Upper lobe of left lung (tissue), 4 donors: ENCODE results near the gene ARHGAP21.

ENCODE experiments used
- CTCF ChIP-seq, 6 experiments: fragments of 450-650 bp in 4 of 6; fragments of 200-600 bp in 2 of 6; sonication (generic) in 2 of 6; IDR thresholded peaks; one replicate each; pipeline ENCODE4 v1.5.1; 2016 to 2019; ENCODE audit warnings: antibody characterized with exemption in 6 of 6
- EP300 ChIP-seq, 4 donors: sonication (generic); formaldehyde crosslinking; IDR thresholded peaks; one replicate each; pipeline ENCODE4 v1.5.1; 2017; ENCODE audit warnings: antibody characterized with exemption in 4 of 4, control low read depth in 2 of 4
- POLR2A ChIP-seq, 4 donors: fragments of 450-650 bp; IDR thresholded peaks; one replicate each; pipeline ENCODE4 v1.5.1; 2016 to 2017; ENCODE audit warnings: antibody characterized with exemption in 4 of 4, mild to moderate bottlenecking in 2 of 4
- POLR2AphosphoS5 ChIP-seq, 2 donors: sonication (generic); formaldehyde crosslinking; IDR thresholded peaks; one replicate each; pipeline ENCODE4 v1.5.1; 2017; ENCODE audit warnings: antibody characterized with exemption in 2 of 2

DNA sequence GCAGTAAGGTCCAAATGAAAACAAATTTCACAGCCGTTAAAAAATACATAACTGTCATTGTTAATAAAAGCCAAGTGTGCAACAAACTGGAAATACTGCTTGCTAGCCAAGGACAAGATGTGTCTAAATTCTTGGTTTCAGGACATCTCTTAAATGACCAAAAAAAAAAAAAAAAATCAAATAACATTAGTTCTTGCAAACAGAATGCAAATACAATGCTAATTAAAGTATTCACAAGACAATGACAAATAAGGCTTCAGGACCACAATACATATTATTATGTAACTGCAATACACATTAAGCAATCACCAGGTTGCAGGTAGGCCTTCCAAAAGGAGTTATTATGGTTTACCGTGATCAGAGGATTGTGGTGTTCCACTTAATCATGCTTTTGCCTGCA, 3.6 kb downstream of the ARHGAP21 start:
- TF ChIP-seq POLR2A (IDR thresholded peaks at IDR 0.05) (no peak), CTCF (IDR thresholded peaks at IDR 0.05) (no peak), POLR2AphosphoS5 (IDR thresholded peaks at IDR 0.05) (no peak), EP300 (IDR thresholded peaks at IDR 0.05) (no peak)
